Glomerular visceral epithelial cell (primary cell): Measurements from ENCODE around the gene ANKS3.

Experiments
- DNase-seq: peaks from one replicate; pipeline ENCODE4 v3.0.0-alpha.2; 2016; ENCODE audit errors: extremely low spot score

ANKS3 gene

DNA sequence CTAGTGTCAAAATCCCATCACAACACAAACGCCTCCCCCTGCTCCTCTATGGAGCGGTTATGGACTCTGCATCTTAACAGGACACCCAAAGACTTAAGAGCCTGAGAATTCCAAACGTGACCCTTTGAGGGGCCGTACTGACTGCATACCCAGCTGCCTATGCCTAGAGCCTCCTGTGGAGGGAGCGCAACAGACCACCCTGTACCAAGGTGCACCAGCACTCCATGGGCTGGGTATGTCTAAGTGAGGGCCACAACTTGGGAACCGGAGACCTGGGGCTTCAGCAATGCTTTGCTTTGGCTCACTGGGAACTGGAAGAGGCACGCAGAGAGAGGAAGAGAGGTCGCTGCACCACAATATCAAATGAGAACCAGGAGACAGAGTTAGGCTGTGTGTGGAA, 5.4 kb downstream of the ANKS3 start:
- no peak for DNase-seq

DNA sequence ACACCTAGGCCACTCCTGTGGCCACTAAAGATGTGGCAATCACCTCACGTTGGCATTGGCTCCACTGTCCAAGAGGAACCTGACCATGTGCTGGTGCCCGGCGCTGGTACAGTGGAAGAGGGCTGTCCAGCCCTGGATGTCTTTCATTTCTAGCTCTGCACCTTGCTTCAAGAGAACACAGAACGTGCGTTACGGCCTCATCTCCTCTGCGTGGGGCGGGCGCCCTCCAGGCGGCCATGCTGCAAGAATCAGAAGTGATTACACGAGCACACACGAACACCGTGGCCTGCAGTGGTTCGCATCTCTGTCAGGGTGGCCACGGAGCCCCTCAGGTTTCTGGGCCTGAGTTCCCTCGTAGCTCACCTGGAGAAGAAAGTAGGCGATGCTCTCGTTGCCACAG, 7.5 kb downstream of the ANKS3 start:
- DNase-seq, result no peak

DNA sequence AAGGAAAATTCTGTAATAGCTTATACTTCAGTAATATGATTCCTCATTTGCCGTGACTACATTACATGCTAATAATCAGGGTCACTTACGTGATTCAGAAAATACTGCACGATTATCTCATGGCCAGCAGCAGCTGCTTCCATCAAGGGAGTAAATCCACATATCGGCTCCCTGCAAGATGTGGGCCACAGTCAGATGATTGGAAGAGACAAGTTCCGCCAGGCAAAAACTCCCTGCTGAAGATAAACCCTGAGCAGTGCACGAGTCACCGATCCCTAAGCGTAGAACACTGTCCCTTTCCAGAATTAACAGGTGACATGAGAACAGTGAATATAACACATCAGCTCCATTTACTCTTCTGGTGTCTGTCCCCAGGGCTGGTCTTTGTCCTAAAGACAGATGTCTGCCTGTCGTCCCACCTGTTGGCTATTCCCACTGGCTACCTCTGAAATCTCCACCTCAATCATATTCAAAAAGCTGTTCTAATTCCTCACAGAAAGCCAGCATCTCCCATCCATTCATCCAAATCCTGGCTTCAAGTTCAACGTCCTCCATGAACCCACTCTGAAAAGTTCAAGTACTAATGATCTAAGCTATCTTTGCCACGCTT, 9.3 kb downstream of the ANKS3 start:
- DNase-seq, result no peak

DNA sequence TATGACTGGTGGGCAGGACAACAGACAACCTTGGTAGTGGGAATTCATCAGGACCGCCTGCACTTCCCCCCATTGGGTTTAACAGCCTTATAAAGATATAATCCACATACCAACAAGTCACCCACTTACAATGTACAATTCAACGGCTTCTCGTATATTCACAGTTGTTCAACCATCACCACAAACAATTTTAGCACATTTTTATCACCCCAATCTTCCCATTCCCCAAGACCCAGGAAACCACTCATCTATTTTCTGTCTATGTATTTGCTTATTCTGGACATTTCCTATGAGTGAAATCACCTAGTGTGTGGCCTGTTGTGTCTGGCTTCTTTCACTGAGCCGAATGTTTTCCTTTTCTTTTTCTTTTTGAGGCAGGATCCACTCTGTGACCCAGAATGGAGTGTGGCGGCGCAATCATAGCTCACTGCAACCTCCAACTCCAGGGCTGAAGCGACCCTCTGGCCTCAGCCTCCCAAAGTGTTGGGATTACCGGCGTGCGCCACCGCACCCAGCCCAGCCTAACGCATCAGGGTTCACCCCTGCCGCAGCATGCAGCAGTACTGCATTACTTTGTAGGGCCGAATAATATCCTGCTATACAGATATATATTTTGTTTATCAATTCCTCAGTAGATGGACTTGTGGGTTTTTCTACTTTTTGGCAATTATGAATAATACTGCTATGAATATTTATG, 10.9 kb downstream of the ANKS3 start:
- DNase-seq, result no peak

DNA sequence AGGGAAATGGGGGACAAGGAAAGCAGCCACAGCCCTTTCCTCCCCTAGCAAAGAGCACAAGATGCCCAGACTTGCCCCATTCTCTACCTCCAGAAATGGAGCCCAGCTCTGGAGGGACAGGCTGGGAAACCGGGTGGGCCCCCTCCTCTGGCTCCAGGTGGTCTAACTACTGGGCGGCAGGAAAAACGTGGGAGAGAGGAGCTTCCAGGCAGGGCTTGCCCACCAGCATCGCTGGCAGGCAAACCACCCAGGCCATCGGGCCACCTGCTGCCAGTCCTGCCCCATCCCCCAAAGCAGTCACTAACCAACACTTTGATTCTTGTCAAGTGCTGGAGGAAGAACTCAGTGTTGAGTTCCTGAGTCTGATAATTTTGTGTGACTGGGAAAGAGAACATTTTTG, 15.6 kb downstream of the ANKS3 start:
- no peak for DNase-seq

DNA sequence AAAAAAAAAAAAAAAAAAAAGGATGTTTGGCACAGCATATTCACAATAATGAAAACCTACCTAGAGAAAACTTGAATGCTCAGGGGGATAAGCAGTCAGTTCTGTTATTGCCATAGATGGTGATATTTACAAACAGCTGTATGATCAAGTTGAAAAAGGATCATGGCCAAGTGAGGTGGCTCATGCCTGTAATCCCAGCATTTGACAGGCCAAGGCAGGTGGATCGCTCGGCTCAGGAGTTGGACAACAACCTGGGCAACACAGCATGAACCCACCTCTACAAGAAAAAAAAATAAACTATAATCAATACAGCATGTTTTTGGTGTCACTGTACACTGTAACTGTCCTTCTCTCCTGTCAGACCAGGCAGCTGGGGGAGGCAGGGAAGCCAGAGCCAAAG, 19.1 kb downstream of the ANKS3 start:
- DNase-seq, result no peak

DNA sequence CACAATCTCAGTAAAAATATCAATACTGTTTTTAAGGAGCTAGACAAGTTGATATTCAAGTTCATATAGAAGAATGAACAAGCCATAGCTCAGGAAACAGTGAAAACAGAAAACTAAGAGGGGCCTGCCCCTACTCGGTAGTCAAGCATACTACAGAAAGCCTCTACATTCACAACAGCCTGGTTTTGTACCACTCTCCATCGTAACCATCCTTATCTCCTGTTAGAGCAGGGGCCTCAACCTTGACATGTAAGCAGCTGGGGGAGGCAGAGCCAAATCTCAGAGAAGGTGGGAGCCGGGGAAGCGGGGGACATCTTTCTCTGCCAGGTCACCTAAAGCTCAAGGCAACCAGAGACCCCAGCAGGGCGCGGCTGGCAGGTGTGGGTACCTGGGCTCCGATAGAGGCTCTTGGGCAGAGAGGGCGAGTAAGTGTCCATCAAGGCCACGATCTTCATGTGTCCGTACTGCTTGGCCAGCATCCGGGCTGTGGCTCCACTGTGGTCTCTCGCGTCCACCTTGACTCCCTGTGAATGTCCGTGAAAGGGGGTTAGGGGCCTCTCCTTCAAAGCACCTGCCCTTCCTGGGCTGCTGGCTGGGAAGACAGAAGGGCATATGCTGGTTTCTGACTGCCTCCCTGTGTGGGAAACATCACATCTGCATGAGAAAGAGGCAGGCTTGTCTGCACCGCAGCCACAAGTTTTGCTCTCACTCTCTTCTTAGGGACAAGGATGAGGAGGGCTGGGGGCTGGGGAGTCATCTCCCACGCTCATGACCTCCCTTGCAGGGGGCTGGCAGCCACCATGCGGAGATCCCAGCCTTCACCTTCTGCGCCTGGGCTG, 20.2 kb downstream of the ANKS3 start:
- DNase-seq, result no peak

DNA sequence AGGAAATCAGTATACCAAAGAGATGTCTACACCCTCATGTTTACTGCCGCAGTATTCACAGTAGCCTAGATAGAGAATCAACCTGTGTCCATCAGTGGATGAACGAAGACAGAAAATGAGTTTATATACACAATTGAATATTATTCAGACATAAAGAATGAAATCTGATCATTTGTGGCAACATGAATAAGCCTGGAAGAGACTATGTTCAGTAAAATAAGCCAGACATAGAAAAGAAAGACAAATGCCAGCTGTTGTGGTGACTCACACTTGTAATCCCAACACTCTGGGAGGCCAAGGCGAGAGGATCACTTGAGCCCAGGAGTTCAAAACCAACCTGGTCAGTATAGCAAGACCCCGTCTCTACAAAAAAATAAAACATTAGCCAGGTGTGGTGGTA, 24.6 kb downstream of the ANKS3 start:
- DNase-seq, result no peak

DNA sequence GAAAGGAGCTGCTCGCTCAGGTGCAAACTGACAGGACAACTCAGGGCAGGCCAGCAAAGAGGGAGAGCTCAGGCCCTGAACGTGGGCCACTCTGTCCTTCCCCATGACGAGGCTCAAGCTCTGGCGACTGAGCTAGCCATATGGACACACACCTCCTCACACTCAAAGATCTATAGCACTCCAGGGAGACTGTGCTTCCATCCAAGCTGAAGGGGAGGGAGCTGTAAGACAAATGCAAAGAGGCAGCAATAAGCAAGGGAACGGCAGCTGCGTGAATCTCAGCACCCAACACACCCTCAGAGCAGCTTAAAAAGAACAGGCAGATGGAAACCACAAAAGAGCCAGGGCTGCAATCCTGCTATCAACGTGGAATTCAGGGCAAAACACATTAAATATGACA, 27.2 kb downstream of the ANKS3 start:
- DNase-seq, result no peak

DNA sequence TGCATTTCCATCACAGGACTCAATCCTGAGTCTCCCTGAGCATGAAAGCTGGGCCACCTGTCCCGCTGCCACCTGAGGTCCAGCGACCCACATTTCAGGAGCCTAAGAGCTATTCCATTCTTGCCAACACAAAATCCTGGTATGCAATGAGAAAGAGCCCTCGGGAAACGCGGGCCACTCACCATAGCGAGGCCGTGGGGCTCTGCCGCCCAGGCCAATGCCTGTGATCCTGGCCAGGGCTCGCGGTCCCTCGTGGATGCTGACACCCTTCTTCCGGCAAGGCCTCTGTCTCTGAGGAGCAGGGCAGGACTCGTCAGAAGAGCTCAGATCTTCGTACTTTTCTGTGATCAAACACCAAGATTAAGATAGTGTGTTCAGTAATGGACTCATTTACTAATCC, 29.2 kb downstream of the ANKS3 start:
- DNase-seq, result no peak

DNA sequence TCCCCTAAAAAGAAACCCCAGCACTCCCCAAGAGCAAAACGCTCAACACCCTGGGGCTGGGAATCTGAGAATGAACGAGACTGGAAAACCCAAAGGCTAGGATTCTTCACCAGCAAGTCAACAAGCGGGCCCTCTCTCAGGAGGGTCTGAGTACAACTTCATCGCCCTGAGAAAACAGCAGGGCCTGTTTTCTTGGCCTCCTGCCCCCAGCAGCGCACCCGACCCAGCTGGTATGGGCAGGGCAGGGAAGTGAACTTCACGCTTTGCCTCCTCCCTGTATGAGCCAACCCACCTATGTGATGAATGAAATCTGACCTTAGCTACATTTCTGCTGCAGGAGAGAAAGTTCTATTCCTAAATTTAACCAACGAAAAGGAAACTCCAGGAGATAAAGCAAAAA, 29.6 kb downstream of the ANKS3 start:
- no peak for DNase-seq

DNA sequence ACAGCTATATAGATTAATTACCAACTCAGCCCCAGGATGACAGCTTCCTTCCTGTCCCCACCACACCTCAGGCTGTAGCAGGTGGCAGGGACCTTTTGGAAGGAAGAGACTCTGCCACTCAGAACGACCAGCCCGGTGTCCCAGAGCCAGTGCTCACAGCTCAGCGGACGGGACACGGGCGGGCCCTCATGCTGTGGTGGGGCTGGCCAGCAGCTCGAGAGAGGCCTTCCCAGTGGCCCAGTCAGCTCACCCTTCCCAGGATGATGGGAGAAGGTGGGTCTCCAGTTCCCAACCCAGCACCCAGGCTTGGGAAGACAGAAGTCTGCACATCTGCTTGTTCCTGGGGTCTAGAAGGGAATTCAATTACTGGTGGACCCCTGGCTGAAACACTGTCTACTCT, 30.2 kb downstream of the ANKS3 start:
- DNase-seq, result no peak

DNA sequence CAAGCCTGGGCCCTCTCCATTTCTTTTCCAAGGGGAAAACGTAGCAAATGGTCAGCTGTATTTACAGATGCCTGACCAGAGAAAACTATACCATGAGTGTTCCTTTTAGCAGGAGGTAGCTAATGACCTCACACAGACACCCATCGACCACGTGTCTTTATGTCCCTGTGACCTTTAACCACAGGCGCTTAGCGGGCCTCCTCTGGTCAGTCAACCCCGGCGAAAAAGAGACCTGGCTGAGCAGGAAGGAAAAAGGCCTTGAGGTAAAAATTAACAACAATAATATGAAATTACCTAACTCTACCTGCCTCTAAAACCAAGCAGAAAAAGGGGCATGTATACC, 31.6 kb downstream of the ANKS3 start:
- DNase-seq, result peak; percentile 59

DNA sequence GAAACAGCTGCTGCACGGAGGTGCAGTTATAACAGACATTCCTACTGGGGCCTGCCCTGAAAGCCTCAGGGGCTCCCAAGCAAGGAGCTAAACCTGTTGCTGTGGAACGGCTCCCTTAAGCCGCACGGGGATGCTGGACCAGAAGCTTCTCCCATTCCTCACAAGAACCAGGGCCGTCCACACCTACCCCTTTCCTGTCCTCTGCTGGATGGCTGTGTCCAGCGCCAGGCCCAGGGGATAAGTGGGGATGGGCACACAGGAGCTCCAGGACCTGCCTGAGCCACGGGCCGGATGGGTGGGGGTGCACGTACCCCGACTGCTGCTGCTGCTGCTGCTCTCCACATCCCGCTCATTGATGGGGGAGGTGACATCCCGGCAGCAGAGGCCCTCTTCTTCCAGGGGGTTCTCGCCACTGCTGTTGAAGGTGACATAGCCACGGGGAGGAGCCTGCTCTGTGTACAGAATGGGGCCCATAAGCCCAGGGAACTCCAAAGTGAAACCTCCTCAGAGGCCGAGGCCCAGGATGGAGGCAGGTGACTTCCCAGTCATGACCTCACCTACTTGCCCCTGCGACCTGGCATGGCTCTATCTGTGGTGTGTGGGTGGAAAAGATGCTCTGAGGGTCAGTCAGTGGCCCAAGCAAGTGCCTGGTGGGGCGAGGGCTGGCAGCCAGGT, 32.1 kb downstream of the ANKS3 start:
- peak; percentile 23 for DNase-seq

DNA sequence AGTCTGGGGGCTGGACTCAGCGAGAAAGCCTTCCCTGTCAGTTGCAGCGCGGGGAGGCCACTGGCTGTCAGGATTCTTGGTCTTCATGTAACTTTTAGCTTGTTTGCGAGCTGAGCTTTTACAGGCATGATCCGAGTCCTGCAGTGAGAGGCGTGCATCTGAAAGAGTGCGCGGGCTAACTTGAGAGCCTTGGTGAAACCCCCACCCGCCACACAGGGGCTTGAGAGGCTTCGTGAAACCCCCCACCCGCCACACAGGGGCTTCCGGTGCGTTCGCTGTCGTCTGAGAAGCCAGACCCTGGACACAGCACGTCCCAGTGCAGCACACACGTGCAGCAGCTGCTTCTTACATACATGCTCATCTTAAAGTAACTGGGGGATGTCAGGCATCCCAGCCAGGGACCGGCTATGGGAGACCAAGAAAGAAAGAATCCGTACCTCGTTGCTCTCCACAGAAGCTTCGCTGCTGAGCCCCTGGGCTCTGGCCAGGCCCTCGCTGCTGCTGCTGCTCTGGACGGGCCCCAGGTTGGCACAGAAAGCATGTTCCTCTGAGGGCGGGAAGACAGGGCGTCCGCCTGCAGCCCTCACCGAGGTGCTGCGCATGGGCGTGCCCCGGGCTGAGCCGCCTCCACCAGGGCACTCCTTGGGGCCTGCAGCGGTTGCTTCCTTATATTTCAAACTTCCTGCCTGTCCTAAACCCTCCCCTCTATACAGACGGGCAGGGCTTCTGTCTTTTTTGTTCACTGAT, 32.9 kb downstream of the ANKS3 start:
- no peak for DNase-seq

DNA sequence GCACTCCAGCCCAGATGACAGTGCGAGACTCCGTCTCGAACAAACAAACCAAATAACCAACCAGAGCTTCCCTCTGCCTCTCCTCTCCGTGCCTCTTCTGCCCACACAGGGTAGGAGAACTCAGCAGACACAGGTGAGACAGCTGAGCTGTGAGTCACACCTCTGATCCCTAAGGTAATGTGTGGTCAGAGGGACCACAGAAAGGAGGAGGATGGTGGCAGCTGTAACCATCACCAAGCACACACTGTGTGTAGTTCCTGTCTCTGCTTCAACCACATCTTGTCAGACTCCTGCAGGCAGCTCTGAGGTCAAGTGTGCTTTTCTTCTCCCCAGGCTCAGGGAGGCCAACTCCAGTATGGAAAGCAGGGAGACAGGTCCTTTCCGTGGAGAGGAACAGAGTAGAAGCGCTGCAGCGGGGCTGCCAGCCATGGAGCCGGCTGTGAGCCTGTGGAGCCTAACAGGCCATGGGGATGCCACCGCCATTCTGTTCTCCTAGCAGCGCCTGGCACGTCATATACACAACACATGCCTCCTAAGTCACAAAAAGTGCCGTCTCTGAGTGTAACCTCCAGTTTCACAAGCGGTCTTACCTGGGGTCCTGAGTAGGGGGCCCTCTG, 33.6 kb downstream of the ANKS3 start:
- no peak for DNase-seq

DNA sequence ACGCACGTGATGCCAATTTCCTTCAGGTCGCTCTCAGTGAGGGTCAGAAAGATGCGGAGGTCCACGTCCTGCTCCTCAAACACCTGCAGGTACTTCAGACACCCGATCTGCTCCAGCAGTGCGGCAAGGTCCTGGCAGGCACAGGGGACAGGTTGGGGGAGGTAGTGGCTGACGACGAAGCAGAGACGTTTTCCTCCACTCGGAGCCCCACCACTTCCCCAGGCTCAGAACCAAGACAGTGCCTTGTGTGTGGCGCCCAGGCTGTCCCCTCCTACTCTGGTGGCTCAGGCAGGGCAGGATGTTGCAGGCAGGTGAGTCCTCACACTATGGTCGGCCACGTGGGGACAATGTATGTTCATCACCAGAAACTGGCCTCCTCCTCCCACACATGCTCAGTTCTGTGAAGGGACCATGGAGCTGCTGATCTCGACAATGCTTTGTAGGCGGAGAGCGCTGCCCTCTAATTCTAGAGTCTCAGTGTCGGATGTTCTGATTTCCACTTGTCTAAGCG, 35.0 kb downstream of the ANKS3 start:
- no peak for DNase-seq

DNA sequence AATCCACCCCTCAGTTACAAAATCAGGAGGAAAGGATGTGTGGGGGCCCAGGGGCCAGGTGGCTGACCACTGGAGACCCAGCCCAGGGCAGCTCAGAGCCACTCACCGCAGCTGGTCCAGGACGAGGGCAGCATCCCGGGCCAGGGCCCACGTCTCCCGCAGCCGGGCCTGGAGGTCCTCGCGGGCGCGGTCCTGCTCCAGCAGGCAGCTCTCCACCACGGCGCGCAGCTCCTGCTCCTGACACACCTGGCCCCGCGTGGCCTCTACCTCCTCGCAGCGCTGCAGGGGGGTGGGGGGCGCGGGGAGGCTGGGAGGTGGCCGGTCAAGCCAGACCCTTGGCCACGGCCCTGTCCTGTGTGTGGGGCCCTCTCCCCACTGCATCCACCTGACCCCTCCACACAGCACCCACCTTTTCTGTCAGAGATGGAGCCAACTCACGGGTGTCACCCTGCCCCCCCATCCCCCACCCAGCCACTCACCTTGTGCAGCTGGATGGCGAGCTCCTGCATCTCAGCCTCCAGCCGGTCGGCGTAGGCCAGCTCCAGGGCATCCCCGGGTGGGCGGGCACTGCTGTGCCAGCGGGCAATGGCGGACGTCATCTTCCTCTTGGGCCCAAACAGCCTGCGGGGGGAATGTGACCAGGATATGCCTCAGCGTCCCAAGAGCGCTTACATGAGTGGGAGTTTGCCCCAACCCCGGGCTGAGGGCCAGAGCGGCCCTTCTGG, 35.6 kb downstream of the ANKS3 start:
- no peak for DNase-seq

DNA sequence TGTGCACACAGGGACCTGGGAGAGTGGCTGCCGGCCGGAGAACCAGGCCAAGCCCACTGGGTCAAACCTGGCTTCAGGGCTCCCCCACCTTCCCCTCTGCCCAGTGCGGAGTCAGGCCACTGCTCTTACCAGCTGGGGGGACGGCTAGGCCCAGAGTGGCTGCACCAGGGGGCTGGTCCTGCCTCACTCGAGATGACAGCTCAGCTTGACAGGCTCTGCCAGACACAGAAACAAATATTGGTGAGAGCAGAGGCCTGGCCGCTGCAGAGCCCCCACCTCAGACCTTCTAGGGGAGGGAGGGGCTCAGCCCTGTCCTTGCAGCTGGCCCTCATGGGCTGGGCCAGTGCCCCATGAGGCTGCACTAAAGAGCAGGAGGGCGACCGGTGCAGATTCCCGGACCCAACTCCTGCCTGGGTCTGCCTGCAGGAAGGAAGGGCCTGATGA, 36.2 kb downstream of the ANKS3 start:
- no peak for DNase-seq
